AG09309 (cell line): ENCODE results near the gene PDE10A.
"Not testable (repeated sequence)": the region's sequence is repeated elsewhere in the genome, so short reads cannot be mapped to it uniquely, and the experiment has no call there.

Source experiments
- DNase-seq: peaks from one replicate; pipeline ENCODE4 v3.0.0-alpha.2; 2010; ENCODE audit warnings: low read depth
- H3K4me3 ChIP-seq: 2 replicates; pipeline ENCODE4 v1.5.1; 2011; ENCODE audit warnings: mild to moderate bottlenecking, low read depth, low read length, moderate library complexity; ENCODE audit not compliant: control insufficient read depth
- CTCF ChIP-seq: IDR thresholded peaks from 2 replicates; pipeline ENCODE4 v1.5.1; 2011; ENCODE audit warnings: mild to moderate bottlenecking, low read depth, low read length, inconsistent platforms; ENCODE audit not compliant: insufficient read depth, control insufficient read depth; ENCODE audit errors: missing control alignments

The PDE10A gene

GRCh38 chr6:165514621-165515020 is 148.4 kb downstream of the PDE10A start:
- TF ChIP-seq CTCF = no peak
- no peak overlapping the region for H3K4me3 ChIP-seq
- no peak for DNase-seq

GRCh38 chr6:165511807-165512206 is 151.2 kb downstream of the PDE10A start:
- no peak for DNase-seq
- H3K4me3 ChIP-seq = no peak overlapping the region
- TF ChIP-seq CTCF = no peak

- no peak overlapping the region for H3K4me3 ChIP-seq
- TF ChIP-seq CTCF = no peak
- DNase-seq = no peak
Measured at GRCh38 chr6:165508321-165508869, 154.6 kb downstream of the PDE10A start.

GRCh38 chr6:165506657-165507056 is 156.4 kb downstream of the PDE10A start:
- H3K4me3 ChIP-seq = no peak overlapping the region
- TF ChIP-seq CTCF = no peak
- no peak for DNase-seq

- H3K4me3 ChIP-seq, DNase-seq: not testable (repeated sequence)
Measured at GRCh38 chr6:165500214-165500907, 162.7 kb downstream of the PDE10A start.

GRCh38 chr6:165497472-165497871 is 165.6 kb downstream of the PDE10A start:
- no peak overlapping the region for H3K4me3 ChIP-seq
- no peak for DNase-seq
- no peak for TF ChIP-seq CTCF

GRCh38 chr6:165488624-165489295 is 174.3 kb downstream of the PDE10A start:
- DNase-seq = no peak
- no peak overlapping the region for H3K4me3 ChIP-seq
- no peak for TF ChIP-seq CTCF
